ENCODE data around the gene ARG2. TPM values are rescaled to one million over a fixed set of nuclear protein-coding genes. Genes with fewer than 3 reads are reported as not detected.

The ARG2 gene
- total and polyA plus RNA-seq, 2 of the 4 experiments (the other 2 are of a cell fraction): 1.1 to 2.5 TPM

DNA sequence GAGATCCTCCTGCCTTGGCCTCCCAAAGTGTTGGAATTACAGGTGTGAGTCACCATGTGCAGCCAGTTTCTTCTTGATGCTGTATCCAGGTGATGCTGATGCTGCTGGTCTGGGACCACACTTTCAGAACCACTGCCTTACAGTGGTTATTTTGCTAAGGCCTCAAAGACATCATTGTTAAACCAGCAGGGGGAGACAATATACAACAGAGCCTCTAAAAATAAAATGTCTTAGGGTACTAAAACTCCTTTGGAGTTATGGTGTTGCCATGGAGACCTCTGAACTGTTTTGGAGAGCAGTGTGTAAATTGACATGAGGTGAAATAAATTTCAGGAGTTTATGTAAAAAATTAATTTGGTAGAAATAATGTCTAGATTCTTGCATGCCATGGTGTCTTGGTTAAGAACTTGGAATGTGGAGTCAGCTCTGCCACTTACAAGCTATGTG, 1.1 kb upstream of the ARG2 start:
- Histone ChIP-seq H3K9ac (ENCODE audit: low read depth, low read length) (no peak overlapping the region), H3K18ac (ENCODE audit: low read depth, low read length) (no peak overlapping the region), H3K14ac (replicated peaks; ENCODE audit: low read depth, low read length) (no peak overlapping the region), H3K27me3 (ENCODE audit: control insufficient read depth, insufficient read depth, low read length) (peaks cover 6% of the 10 kb centered on the region), H2BK15ac (ENCODE audit: low read depth, low read length) (no peak overlapping the region), H4K5ac (ENCODE audit: low read depth, low read length) (no peak overlapping the region), H2BK20ac (ENCODE audit: low read depth, low read length) (no peak overlapping the region), H3K9me1 (ENCODE audit: insufficient read depth, low read length) (no peaks in the 10 kb centered on the region), H2AK5ac (ENCODE audit: low read depth, low read length) (no peak overlapping the region), H3K4me2 (ENCODE audit: low read depth, low read length) (no peak overlapping the region), H3K4me1 (ENCODE audit: control insufficient read depth, insufficient read depth, low read length) (peaks cover 3% of the 10 kb centered on the region; the same call in 1 of the 2 replicates), H4K8ac (ENCODE audit: low read depth in 2 of 2, low read length in 2 of 2) (no peak overlapping the region), H4K91ac (ENCODE audit: insufficient read depth, low read depth, low read length) (no peak overlapping the region), H3K27ac (ENCODE audit: insufficient read depth, low read length) (no peak overlapping the region), H3K79me1 (ENCODE audit: low read depth in 1 of 2, low read length in 2 of 2) (no peaks in the 10 kb centered on the region), H2BK120ac (ENCODE audit: low read depth, low read length) (no peak overlapping the region), H3K4ac (ENCODE audit: low read depth, low read length) (no peak overlapping the region), H3K56ac (ENCODE audit: extremely low read depth, insufficient read depth, low read length) (no peak overlapping the region), H2AK9ac (replicated peaks; ENCODE audit: low read depth, low read length, poor library complexity) (no peak overlapping the region), H2BK5ac (ENCODE audit: low read depth, low read length, poor library complexity, severe bottlenecking) (no peak overlapping the region), H3K9me3 (ENCODE audit: control insufficient read depth, insufficient read depth, low read length) (no peaks in the 10 kb centered on the region), H3K36me3 (ENCODE audit: control insufficient read depth, insufficient read depth, low read length) (no peaks in the 10 kb centered on the region), H2AFZ (replicated peaks; ENCODE audit: low read length, poor library complexity) (no peak overlapping the region), H3K23ac (ENCODE audit: low read depth, low read length) (no peak overlapping the region), H4K20me1 (ENCODE audit: insufficient read depth, low read length) (no peaks in the 10 kb centered on the region), H3K4me3 (ENCODE audit: insufficient read depth, low read depth, low read length) (no peak overlapping the region)
- peak; percentile 79 for DNase-seq
- intact Hi-C loops (cut with micrococcal nuclease) (loop anchor here (1.0 kb wide), 3 partner anchors 34 to 86 kb away; no protein-coding TSS in a partner anchor), dilution Hi-C loops (cut with HindIII; ENCODE audit: low sequenced_read_pairs, unreplicated experiment) (no loop called here), in situ Hi-C loops (cut with MboI; ENCODE audit: low sequenced_read_pairs) (no loop called here)
- BruUV-seq (replicated peaks): no TSS peak
- ATAC-seq (ENCODE audit: low read depth): peak; percentile 53
- ChIA-PET CTCF (interaction anchor here (0.7 to 2.2 kb wide), 8 partner anchors 11 to 190 kb away, joined by 3 to 21 read pairs (median 4); partner anchors contain the start of gene PIGH), POLR2A (ENCODE audit: unreplicated experiment) (no interaction called here)
- TF ChIP-seq, protein P1, sequence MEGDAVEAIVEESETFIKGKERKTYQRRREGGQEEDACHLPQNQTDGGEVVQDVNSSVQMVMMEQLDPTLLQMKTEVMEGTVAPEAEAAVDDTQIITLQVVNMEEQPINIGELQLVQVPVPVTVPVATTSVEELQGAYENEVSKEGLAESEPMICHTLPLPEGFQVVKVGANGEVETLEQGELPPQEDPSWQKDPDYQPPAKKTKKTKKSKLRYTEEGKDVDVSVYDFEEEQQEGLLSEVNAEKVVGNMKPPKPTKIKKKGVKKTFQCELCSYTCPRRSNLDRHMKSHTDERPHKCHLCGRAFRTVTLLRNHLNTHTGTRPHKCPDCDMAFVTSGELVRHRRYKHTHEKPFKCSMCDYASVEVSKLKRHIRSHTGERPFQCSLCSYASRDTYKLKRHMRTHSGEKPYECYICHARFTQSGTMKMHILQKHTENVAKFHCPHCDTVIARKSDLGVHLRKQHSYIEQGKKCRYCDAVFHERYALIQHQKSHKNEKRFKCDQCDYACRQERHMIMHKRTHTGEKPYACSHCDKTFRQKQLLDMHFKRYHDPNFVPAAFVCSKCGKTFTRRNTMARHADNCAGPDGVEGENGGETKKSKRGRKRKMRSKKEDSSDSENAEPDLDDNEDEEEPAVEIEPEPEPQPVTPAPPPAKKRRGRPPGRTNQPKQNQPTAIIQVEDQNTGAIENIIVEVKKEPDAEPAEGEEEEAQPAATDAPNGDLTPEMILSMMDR (conservative IDR thresholded peaks at IDR 0.05; ENCODE audit: low read depth, low read length): peak; percentile 86
- TF ChIP-seq RAD21 (IDR thresholded peaks at IDR 0.05; ENCODE audit: low read length): peak; percentile 79
- no peak for TF ChIP-seq POLR2A (IDR thresholded peaks at IDR 0.05; ENCODE audit: low read depth, low read length)
- TF ChIP-seq SMC3 (IDR thresholded peaks at IDR 0.05; ENCODE audit: low read depth, low read length): peak; percentile 89

All from IMR-90 (cell line).